Upper lobe of right lung (tissue), 1 donor: ENCODE results near the gene RIPOR2. TPM values are rescaled to one million over a fixed set of nuclear protein-coding genes. Genes with fewer than 3 reads are reported as not detected.

Experiments used
- ATAC-seq: fragments of 200-7000 bp; cut with Tn5 transposase; one replicate; pipeline ENCODE4 v1.9.1; 2020; ENCODE audit warnings: mild to moderate bottlenecking, moderate library complexity
- DNase-seq: peaks from one replicate; pipeline ENCODE4 v3.0.0-alpha.2; 2020
- H3K27ac ChIP-seq: fragments of 200-600 bp; one replicate; pipeline ENCODE4 v1.8.0; 2022
- H3K27me3 ChIP-seq: fragments of 200-600 bp; one replicate; pipeline ENCODE4 v1.8.0; 2022; ENCODE audit warnings: mild to moderate bottlenecking
- H3K36me3 ChIP-seq: fragments of 200-600 bp; one replicate; pipeline ENCODE4 v1.8.0; 2022
- H3K4me1 ChIP-seq: fragments of 200-600 bp; one replicate; pipeline ENCODE4 v1.8.0; 2022
- H3K4me3 ChIP-seq: fragments of 200-600 bp; one replicate; pipeline ENCODE4 v1.8.0; 2022; ENCODE audit warnings: mild to moderate bottlenecking
- H3K9me3 ChIP-seq: fragments of 200-600 bp; one replicate; pipeline ENCODE4 v1.8.0; 2022
- CTCF ChIP-seq: fragments of 200-600 bp; IDR thresholded peaks from one replicate; pipeline ENCODE4 v1.8.0; 2022; ENCODE audit warnings: antibody characterized with exemption
- intact Hi-C: fragments of 100-400 bp; cut with DNase I; formaldehyde crosslinking; loops from one replicate; pipeline ENCODE4 v1.11.0; 2022
- total RNA-seq: library from RNA; stranded (reverse); fragmentation: NEBNext Ultra II Directional; extraction: Animal tissue kit (Norgen Biotek cat#: 25700); gene quantifications from one replicate; pipeline ENCODE4 v1.2.1, GENCODE V29; 2021
- donor health status: DM: no; HTN: yes; CAD: no; lungs with severe emphysema.

The RIPOR2 gene
- total RNA-seq, 1 donor from 2014 or later, result 25.6 TPM

GRCh38 chr6:24943774-24944173 lies 8.0 kb upstream of the RIPOR2 start:
- DNase-seq (no peak), ATAC-seq (no peak)
- intact Hi-C loops, result no loop called here
- Histone ChIP-seq H3K4me3 (no peak overlapping the region), H3K27me3 (no peaks in the 10 kb centered on the region), H3K36me3 (no peaks in the 10 kb centered on the region), H3K4me1 (no peaks in the 10 kb centered on the region), H3K9me3 (peaks cover 8% of the 10 kb centered on the region), H3K27ac (no peak overlapping the region)
- no peak for TF ChIP-seq CTCF

GRCh38 chr6:24940311-24940917 lies 4.7 kb upstream of the RIPOR2 start:
- intact Hi-C loops, result no loop called here
- peaks cover 6% of the 10 kb centered on the region for H3K9me3 ChIP-seq
- no peaks in the 10 kb centered on the region for H3K27me3 ChIP-seq
- no peak for TF ChIP-seq CTCF
- ATAC-seq (no peak), DNase-seq (no peak)
- no peak overlapping the region for H3K4me3 ChIP-seq
- no peaks in the 10 kb centered on the region for H3K36me3 ChIP-seq
- H3K27ac ChIP-seq, result no peak overlapping the region
- no peaks in the 10 kb centered on the region for H3K4me1 ChIP-seq

- TF ChIP-seq CTCF, result no peak
- H3K4me3 ChIP-seq, result no peak overlapping the region
- peak; percentile 34 for ATAC-seq
Measured at GRCh38 chr6:24936641-24937317, 1.0 kb upstream of the RIPOR2 start.

GRCh38 chr6:24933868-24934401 lies 1.8 kb downstream of the RIPOR2 start:
- peak; percentile 71 for ATAC-seq
- peak overlapping the region; percentile 20 for H3K4me3 ChIP-seq

More at GRCh38 chr6:24936641-24937317, 1.0 kb upstream of the RIPOR2 start:
- no peak for DNase-seq
- no peaks in the 10 kb centered on the region for H3K9me3 ChIP-seq
- intact Hi-C loops, result no loop called here
- H3K36me3 ChIP-seq, result no peaks in the 10 kb centered on the region
- H3K4me1 ChIP-seq, result peaks cover 2% of the 10 kb centered on the region
- no peaks in the 10 kb centered on the region for H3K27me3 ChIP-seq
- no peak overlapping the region for H3K27ac ChIP-seq

GRCh38 chr6:24933266-24933665 lies 2.5 kb downstream of the RIPOR2 start:
- H3K27ac ChIP-seq, result no peak overlapping the region

More at GRCh38 chr6:24933868-24934401, 1.8 kb downstream of the RIPOR2 start:
- H3K36me3 ChIP-seq, result no peaks in the 10 kb centered on the region
- H3K27me3 ChIP-seq, result no peaks in the 10 kb centered on the region
- no peaks in the 10 kb centered on the region for H3K9me3 ChIP-seq
- peaks cover 20% of the 10 kb centered on the region for H3K4me1 ChIP-seq
- DNase-seq, result no peak
- H3K27ac ChIP-seq, result no peak overlapping the region
- TF ChIP-seq CTCF, result peak; percentile 57
- intact Hi-C loops, result no loop called here

More at GRCh38 chr6:24933266-24933665, 2.5 kb downstream of the RIPOR2 start:
- Histone ChIP-seq H3K36me3 (no peaks in the 10 kb centered on the region), H3K4me3 (peak overlapping the region; percentile 20), H3K4me1 (peaks cover 20% of the 10 kb centered on the region), H3K9me3 (no peaks in the 10 kb centered on the region), H3K27me3 (no peaks in the 10 kb centered on the region)
- no peak for TF ChIP-seq CTCF
- no peak for DNase-seq
- intact Hi-C loops, result no loop called here
- no peak for ATAC-seq
